Left cardiac atrium (tissue), 4 donors: ENCODE measurements around the gene E2F4. TPM values are rescaled to one million over a fixed set of nuclear protein-coding genes. Genes with fewer than 3 reads are reported as not detected.

Source experiments
- ATAC-seq, 2 donors: fragments of 200-7000 bp; cut with Tn5 transposase; one replicate each; pipeline ENCODE4 v1.9.1; 2020; ENCODE audit warnings: mild to moderate bottlenecking in 2 of 2, moderate library complexity in 2 of 2
- DNase-seq: peaks from one replicate; pipeline ENCODE4 v3.0.0-alpha.2; 2020
- intact Hi-C, 2 donors: fragments of 100-400 bp; cut with DNase I; formaldehyde crosslinking; loops; one replicate each; pipeline versions ENCODE4 v1.14.1 to v1.15.1; 2022 to 2023
- total RNA-seq, 2 donors: library from RNA; stranded (reverse); fragmentation: NEBNext Ultra II Directional; extraction: Animal tissue kit (Norgen Biotek cat#: 25700); gene quantifications; one replicate each; pipeline ENCODE4 v1.2.1, GENCODE V29; 2021
- donor health status: DM: no; HTN: yes; CAD: no.
- donor health status: DM: no; HTN: yes; CAD: no; lungs with severe emphysema.
- donor health status: DM: yes; HTN: yes; CAD: no.
- donor health status: Dilated cardiomyopathy.

E2F4 gene
- total RNA-seq, 2 donors from 2014 or later, result 34.9 to 46.2 TPM

DNA sequence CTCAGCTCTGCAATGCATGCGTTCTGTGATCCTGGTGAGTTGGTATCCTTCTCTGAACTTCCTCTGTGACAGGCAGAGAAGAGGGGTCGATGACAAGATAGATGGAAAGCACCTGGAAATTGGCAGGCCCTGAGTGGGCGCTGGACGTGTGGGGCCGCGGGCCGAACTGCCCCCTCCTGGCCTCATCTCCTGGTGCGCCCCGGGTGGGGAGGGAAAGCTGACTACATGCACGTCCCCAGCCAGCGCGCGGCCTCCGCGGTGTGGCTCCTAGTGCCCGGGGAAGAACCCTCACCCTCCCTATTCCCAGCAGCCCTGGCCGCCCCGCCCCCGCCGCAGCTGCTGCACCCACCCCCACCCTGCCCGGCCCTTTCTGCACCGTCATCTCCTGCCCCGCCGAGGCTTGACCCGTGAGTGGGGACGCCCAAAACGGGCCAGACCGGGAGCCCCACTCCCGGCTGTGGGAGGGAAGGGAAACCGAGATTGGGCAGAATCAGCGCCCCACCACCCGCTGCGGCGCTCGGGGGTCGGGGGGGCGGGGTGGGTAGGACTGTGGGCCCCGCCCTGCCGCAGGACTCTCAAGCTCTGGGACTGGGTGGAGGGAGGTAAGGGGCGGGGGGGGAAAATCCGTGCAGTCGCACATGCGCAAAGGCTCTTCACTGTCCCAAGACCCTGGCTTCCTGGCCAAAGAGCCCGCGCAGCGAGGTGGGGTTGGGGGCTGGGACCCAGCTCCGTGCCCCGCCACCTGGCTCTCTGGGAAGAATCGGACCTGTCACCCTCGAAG, 21.6 kb upstream of the E2F4 start, which contains the start of gene NOL3:
TSS of gene NOL3 (plus strand) at position 371 of the 781 bp plus-strand sequence.
- ATAC-seq (peak; percentile 71 to 73), DNase-seq (peak; percentile 90)
- intact Hi-C loops, result no loop called here

DNA sequence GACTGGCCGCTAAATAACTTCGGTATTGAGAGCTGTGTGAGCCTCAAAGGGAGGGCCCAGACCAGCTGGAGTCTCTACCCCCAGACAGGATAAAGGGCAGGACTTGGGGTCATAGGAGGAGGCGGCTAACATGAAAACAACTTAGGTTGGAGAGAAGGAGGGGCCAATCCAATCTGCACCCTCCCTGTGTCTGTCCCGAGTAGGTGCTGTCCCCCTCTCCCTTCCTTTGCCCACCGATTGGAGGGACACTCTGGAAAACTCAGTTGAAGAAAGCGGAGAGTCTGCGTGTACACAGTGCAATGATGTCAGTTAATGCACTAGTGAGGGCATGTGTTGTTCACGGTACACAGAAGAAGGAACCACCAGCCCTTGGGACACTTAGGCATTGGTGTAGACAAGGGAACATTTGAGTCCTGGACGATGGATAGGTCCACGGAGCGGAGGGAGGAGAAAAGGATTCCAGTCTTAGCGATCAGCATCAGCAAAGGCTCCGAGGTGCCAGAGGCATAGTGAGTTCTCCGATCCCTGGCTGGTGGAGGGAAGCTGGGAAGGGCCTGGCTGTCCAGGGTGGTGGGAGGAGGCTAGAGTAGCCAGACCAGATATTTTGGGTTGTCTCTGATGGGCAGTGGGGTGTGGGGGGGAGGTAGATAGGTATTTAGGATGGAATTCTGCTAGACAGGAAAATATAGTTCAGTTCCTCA, 20.9 kb upstream of the E2F4 start:
- peak; percentile 0 to 5 for ATAC-seq
- intact Hi-C loops, result no loop called here

DNA sequence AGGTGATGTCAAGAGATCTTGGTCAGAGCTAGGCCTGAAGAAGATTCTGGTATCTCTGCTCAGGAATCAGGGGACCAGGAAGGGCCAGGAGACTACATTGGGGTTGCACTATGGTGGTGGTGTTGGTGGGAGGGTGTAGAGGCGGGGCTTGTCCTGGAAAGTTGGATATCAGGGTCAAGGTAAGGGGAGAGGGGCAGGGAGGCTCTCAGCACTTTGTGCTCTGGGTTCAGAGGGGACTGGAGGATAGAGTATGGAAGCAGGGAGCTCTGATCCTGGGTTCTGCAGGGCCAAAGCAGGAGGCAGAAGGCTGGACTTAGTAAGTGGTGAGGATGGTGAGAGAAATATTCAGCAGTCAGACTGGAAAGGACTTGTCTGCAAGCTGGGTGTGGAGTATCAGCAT, 18.6 kb upstream of the E2F4 start:
- DNase-seq, result no peak
- intact Hi-C loops, result no loop called here
- ATAC-seq, result no peak

More for the DNA sequence above, 20.9 kb upstream of the E2F4 start:
- no peak for DNase-seq

DNA sequence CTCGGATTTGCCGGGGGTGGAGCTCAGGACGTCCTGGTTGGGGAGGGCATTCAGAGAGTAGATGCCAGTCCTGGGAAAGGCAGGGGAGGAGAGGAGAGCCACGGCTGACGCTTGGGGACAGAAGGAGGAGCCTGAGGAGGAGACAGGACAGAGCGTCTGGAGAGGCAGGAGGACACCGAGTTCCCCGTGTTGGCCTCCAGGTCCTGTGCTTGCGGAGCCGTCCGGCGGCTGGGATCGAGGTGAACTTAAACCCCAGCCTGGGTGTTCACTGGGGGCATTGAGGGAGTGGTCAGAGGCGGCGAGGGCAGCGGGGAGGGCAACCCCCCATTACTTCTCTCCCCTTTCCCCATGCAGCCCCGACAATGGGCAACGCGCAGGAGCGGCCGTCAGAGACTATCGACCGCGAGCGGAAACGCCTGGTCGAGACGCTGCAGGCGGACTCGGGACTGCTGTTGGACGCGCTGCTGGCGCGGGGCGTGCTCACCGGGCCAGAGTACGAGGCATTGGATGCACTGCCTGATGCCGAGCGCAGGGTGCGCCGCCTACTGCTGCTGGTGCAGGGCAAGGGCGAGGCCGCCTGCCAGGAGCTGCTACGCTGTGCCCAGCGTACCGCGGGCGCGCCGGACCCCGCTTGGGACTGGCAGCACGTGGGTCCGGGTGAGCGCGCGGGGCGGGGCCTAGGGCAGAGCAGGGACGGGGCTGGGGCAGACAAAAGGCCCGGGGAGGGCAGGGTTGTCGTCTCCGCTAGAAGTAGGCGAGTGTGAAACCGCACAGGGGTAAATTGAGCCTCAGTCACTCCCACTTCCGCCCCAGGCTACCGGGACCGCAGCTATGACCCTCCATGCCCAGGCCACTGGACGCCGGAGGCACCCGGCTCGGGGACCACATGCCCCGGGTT, 17.9 kb upstream of the E2F4 start:
- ATAC-seq (peak; percentile 77 to 79), DNase-seq (peak; percentile 92)
- intact Hi-C loops, result no loop called here

DNA sequence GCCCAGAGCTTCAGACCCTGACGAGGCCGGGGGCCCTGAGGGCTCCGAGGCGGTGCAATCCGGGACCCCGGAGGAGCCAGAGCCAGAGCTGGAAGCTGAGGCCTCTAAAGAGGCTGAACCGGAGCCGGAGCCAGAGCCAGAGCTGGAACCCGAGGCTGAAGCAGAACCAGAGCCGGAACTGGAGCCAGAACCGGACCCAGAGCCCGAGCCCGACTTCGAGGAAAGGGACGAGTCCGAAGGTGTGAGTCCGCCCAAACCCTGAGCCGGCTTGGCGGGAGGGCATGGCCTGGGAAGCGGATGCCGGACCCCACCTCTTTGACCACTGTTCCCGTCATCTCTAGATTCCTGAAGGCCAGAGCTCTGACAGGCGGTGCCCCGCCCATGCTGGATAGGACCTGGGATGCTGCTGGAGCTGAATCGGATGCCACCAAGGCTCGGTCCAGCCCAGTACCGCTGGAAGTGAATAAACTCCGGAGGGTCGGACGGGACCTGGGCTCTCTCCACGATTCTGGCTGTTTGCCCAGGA, 17.2 kb upstream of the E2F4 start:
- ATAC-seq, result no peak
- intact Hi-C loops, result no loop called here
- no peak for DNase-seq

DNA sequence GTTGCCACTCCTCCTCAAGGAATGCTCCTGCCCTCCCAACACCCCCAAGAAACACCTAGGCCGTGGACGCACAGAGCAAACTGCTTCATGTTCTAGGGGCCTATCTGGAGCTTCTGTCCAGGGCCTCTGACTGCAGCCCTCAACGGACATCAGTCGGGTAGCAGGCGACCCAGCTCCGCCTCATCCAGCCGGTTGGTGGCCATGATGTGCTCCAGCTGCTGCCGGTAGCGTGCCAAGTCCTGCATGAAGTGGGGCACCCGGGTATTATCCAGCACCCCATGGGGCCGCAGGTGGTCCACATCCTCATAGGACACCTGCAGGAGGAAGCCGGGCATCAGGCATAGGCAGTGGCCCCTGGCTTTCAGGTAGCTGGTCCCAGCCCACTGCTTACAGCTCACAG, 15.3 kb upstream of the E2F4 start:
- ATAC-seq, result no peak
- intact Hi-C loops, result no loop called here
- no peak for DNase-seq

DNA sequence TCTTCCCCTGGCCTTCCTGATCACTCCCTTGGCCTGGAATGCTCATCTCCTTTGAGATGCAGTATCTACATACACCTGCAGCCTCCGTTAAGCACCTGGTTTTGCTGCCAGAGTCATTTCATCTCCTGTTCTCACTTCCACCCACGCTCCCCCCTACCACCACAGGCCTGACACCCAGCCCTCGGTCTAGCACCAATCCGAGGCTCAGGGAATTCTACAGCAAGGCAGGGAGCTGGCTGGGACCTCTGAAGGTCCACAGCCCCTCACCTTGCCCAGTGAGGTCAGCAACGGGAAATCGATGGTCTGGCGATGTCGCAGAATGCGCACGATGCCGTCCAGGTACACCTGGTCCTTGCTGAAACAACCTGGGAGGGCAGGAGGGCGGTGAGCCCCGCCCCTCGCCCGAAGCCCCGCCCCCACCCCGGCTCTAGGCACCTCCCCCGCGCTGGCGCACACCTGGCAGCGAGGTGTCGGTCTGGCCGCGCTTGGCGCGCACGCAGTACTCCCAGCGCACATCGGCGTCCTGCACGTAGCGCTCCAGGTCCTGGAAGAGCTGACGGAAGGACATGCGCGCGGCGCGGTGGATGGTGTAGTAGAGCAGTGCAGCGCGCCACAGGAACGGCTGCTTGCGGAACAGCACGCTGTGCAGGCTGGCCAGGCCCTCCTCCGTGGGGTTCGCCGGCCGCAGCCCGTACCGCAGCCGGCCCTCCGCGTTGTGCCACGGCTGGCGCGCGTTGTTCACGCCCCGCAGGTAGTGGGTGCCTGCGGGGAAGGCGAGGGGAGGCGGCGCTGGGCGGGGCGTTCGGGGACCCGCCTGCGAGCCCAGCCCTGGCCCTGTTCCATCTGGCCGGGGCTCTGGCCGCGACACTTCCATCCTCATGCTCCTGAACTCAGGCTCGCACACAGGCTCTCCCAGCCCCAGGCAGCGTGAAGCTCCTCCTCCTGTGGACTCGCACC, 13.9 kb upstream of the E2F4 start:
- intact Hi-C loops, result no loop called here
- ATAC-seq, result peak; percentile 40
- DNase-seq, result peak; percentile 70

DNA sequence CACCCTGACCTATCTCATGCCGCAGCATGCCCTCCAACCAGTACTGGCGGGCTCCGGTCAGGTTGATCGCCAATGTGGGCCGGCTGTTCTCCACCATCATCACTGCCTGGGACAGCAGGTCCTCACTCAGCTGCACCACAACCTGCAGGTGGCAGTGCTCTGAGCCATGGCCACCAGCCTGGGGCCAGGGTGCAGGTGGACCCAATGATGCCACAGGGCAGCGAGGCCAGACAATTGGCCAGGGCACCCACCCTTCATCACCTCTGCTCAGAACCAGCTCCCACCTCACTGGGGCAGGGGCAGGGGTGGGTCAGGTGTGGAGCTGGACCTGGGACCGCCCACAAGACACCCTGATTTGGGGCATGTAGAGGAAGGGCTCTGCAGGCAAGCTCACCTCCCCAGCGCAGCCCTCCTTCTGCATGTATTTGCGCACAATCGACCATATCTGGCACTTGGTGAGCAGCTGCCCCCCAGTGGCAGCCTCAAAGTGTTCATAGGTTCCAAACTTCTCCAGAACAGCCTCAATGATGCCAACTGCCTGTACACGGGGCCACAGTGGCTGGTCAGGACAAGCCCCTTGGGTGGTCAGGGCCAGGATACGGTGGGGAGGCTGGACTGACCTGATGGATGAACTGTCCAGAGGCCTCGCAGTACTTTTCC, 12.4 kb upstream of the E2F4 start:
- no peak for ATAC-seq
- intact Hi-C loops, result loop anchor here (10.0 kb wide), 2 partner anchors 205 to 285 kb away; no protein-coding TSS in a partner anchor
- DNase-seq, result no peak

DNA sequence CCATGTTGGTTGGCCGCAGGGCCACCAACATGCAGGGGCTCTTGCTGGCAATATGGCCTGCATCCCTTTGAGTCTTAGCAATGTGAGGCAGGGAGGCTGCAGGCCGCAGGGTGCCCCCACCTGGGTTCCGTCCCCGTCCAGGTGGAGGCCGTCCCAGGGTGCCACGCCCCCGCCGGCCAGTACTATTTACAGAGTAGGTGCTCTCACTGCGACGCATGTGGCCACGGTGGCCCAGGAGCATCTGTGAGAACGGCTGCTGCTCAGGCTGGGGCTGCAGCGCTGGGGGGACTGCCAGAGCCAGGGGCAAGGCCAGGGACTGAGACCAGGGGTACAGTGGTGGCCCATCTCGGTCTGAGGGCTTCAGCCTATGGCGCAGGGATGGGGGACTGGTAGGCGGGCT, 11.8 kb upstream of the E2F4 start:
- ATAC-seq (no peak), DNase-seq (no peak)
- intact Hi-C loops, result loop anchor here (10.0 kb wide), 2 partner anchors 205 to 285 kb away; no protein-coding TSS in a partner anchor

DNA sequence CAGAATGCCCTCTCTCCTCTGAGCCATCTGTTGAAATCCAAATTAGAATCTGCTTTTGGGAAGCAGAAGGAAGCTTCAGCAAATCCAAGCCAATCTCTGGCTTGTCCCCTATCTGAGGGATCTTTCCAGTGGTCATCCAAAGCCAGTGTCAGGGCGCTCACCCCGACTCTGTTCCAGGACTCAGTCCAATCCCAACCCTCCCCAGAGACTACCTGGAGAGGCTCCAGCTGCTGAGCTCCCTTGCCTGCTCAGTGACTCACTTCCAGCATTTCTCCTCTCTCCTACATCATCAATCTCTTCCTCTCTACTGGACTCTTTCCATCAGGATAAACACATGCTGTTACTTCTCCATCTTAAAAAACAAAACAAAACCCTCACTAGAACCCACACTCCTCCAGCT, 10.6 kb upstream of the E2F4 start:
- ATAC-seq (no peak), DNase-seq (no peak)
- intact Hi-C loops, result loop anchor here (10.0 kb wide), 2 partner anchors 207 to 287 kb away; no protein-coding TSS in a partner anchor

DNA sequence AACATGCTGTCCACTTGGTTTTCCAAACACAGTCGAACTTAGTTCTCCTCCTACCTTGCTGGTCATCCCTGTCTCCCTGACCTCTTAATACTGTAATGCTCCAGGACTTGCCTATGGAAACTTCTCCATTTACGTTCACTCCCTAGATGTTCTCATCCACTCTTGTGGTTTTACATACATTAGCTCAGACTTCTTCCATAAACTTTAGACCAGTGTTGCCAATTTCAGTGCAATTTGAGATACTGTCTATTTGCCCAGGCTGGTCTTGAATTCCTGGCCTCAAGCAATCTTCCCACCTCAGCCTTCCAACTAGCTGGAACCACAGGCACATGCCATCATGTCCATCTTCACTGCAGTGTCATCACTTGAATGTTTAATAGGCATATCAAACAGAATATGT, 9.7 kb upstream of the E2F4 start:
- DNase-seq (no peak), ATAC-seq (no peak)
- intact Hi-C loops, result loop anchor here (10.0 kb wide), 2 partner anchors 207 to 287 kb away; no protein-coding TSS in a partner anchor

DNA sequence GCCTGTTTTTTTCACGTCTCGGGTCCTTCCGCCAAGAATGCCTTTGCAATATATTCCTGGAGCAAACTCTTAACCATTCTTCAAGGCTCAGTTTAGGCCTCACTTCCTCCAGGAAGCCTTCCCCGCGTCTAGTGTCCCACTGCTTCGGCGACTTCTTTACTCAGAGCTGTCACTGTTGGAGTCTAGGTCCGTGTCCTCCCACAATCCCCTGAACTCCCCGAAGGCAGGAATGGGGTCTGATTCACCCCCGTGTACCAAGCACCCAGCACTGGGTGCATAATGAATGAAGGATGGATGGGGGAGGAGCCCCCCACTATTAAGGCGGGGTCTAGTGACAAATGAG, 8.7 kb upstream of the E2F4 start:
- intact Hi-C loops, result loop anchor here (10.0 kb wide), 2 partner anchors 208 to 288 kb away; no protein-coding TSS in a partner anchor
- ATAC-seq (no peak), DNase-seq (no peak)

DNA sequence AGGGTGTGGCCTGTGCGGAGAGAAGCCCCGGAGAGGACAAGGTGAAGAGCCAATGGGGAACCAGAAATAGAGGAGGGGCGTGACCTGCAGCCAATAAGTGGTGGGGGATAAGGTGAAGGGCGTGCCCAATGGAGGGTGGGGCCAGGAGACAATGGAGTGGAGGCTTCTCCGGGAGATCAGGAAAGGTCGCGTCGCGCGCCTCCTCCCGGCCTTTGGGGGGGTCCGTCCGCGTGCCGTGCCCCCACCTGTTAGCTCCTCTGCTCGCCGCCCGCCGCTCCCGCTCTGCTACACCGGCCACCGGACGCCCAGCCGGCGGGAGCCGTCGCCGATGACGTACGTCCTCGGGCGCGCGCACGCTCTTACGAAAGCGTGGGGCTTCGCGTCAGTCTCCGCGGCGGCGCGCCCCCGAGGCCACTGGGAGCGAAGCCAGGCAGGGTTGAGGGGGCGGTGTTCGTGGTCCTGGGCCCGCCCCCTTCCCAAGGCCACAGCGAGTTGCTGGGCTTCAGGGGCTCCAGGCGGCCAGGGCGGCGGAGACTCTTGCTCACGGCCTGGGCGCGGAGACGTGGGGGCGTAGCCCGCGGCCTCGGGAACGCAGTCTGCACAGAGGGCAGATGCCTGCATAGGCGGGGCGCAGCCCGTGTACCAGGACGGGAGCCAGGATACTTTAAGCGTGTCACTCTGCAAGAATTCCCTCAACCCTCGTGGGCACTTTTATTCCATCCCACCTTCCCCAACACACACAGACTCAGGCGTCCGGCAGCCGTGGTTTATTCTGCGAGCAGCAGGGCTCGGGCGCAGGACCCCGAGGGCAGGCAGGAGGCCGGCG, 8.1 kb upstream of the E2F4 start, which contains the start of gene MATCAP1:
TSS of gene MATCAP1 (minus strand) at position 337 of the 826 bp plus-strand sequence. CDS start 3,353 bp downstream, outside the sequence.
- DNase-seq, result peak; percentile 96
- peak; percentile 94 to 96 for ATAC-seq
- intact Hi-C loops, result loop anchor here (10.0 kb wide), 2 partner anchors 209 to 289 kb away; no protein-coding TSS in a partner anchor

DNA sequence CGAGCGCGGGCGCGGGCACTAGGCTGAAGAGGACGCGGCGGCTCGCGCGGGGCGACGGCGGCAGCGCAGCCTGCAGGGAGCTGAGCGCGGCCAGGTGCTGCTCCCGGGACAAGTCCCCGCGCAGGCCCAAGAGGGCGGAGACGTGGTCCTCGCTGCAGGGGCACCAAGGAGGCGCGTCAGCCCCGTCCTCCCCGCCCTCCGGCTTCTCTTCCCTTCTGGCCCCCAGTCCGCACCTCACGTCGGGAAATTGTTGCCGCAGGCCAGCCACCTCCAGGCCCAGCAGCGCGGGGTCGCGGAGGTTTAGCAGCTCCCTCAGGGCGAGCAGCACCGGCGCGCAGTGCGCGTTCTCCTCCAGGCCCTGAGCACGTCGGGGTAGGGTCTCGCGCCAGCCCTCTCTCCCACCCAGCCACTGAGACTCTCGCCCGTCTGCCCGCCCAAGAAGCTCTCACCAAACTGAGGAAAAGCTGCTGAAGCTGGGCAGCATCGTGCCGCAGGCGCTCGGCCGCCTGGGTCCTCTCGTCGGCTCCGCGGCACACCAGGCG, 7.4 kb upstream of the E2F4 start:
- peak; percentile 9 to 21 for ATAC-seq
- intact Hi-C loops, result loop anchor here (10.0 kb wide), 2 partner anchors 210 to 290 kb away; no protein-coding TSS in a partner anchor
- DNase-seq, result no peak

DNA sequence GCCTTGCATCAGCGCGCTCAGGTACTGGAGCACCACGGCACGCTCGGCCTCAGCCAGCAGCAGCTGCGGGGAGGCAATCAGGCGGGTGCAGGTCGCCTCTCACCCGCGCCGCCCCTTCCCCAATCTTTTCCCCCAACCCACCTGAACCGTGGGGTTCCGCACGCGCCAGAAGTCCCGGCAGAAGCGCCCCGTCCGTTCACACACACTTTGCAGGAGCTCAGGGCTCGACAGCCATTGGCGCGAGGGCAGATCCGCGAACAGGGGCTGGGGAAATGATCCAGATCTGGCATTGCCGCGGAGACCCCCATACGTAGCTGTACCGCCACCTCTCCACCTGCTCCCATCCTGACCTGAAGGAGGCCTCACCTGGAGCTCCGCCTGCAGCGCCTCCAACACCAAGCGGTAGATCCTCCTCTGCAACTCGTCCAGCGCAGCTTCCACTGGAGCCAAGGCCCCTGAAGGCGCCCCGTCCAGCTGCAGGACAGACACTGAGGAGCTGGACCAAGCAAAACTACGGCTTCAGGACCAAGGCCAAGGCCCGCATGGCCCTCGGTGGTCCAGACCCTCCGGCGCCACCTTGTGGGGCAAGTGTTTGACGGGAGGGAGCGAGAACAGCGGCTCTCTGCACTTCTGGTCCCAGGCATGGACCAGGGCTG, 6.8 kb upstream of the E2F4 start:
- ATAC-seq (peak; percentile 52 to 59), DNase-seq (peak; percentile 95)
- intact Hi-C loops, result loop anchor here (10.0 kb wide), 2 partner anchors 210 to 290 kb away; no protein-coding TSS in a partner anchor
